ENCODE results near the gene PRDM13. TPM values are rescaled to one million over a fixed set of nuclear protein-coding genes. Genes with fewer than 3 reads are reported as not detected.
"Not testable (repeated sequence)": the region's sequence is repeated elsewhere in the genome, so short reads cannot be mapped to it uniquely, and the experiment has no call there.

PRDM13 gene
- total RNA-seq, 1 donor, result not detected

DNA sequence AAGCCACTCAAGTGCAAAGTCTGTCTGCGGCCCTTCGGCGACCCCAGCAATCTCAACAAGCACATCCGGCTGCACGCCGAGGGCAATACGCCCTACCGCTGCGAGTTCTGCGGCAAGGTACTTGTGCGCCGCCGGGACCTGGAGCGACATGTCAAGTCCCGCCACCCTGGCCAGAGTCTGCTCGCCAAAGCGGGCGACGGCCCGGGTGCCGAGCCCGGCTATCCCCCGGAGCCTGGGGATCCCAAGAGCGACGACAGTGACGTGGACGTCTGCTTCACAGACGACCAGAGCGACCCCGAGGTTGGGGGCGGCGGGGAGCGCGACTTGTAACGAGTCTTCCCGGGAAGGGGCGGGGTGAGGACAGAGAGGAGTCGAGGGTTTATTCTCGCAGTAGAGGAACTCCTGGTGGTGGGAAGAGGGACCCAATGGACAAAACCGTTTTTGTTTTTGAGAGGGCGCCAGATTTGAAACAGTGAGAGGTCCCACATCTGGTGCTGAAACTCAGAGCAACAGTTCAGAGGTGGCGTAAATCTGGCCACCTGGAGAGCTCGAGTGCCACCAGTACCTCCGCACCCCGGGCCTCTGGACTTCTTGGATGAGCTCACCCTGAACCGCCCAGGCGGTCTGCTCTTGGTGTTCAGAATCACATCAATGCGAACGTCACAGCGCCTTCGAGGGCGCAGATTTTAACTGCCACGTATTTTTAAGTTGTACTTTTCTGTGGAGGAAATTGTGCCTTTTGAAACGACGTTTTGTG lies 8.0 kb downstream of the PRDM13 start:
- no peak for DNase-seq (ENCODE audit: low read depth)
- TF ChIP-seq, protein P1, sequence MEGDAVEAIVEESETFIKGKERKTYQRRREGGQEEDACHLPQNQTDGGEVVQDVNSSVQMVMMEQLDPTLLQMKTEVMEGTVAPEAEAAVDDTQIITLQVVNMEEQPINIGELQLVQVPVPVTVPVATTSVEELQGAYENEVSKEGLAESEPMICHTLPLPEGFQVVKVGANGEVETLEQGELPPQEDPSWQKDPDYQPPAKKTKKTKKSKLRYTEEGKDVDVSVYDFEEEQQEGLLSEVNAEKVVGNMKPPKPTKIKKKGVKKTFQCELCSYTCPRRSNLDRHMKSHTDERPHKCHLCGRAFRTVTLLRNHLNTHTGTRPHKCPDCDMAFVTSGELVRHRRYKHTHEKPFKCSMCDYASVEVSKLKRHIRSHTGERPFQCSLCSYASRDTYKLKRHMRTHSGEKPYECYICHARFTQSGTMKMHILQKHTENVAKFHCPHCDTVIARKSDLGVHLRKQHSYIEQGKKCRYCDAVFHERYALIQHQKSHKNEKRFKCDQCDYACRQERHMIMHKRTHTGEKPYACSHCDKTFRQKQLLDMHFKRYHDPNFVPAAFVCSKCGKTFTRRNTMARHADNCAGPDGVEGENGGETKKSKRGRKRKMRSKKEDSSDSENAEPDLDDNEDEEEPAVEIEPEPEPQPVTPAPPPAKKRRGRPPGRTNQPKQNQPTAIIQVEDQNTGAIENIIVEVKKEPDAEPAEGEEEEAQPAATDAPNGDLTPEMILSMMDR (IDR thresholded peaks at IDR 0.05; ENCODE audit: insufficient read depth, low read length), result no peak
- H3K4me3 ChIP-seq (ENCODE audit: low read depth, low read length), result no peak overlapping the region

DNA sequence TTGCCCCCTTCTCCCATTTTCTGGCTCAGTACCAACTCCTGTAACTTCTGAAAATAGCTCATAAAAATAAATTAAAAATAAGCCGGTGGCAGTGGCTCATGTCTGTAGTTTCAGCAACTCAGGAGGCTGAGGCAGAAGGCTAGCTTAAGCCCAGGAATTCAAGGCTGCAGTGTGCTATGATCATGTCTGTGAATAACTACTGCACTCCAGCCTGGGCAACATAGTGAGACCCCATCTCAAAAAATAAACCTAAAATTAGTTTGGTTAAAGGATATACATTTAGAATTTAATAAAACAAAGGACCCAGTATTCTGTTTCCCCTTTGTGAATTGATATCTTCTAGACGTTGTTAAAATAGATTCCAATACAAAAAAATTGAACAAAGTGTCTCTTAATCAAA lies 10.5 kb downstream of the PRDM13 start:
- DNase-seq (ENCODE audit: low read depth), result no peak

DNA sequence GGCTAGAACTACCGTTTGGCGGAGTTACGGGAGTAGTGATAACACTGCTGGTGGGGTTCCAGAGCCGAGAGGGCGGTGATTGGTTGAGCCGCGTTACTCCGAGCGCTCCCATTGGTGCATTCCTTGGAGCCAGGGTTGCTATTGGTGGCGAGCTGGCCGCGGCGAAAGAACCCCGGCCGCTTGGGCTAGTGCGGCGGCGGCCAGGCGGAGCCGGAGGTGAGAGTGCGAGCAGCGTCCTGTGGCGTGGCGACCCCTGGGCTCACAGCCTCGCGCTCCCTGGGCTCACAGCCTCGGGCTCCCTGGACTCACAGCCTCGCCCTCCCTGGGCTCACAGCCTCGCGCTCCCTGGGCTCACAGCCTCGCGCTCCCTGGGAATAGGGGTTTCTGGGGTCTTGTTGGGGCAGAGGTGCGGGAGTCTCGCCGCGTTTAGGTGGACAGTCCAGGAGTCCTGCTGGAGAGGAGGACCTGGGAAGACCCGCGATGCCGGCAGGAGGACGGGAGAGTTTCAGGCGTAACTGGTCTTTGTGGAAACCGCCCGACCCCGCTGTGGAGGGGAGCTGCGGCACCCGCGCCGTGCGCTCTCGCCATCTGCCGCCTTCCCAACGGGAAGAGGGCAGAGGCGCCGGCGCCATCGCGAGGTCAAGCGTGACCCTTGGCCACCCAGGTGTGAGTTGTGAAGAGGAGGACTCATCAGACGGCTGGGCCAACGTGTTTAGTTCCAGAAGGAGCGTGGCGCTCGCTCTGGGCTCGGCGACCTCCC lies 12.2 kb downstream of the PRDM13 start:
- TF ChIP-seq, protein P1 (IDR thresholded peaks at IDR 0.05; ENCODE audit: insufficient read depth, low read length), result no peak
- no peak overlapping the region for H3K4me3 ChIP-seq (ENCODE audit: low read depth, low read length)
- no peak for DNase-seq (ENCODE audit: low read depth)

More for the DNA sequence above, 10.5 kb downstream of the PRDM13 start:
- TF ChIP-seq, protein P1 (IDR thresholded peaks at IDR 0.05; ENCODE audit: insufficient read depth, low read length), result no peak
- H3K4me3 ChIP-seq (ENCODE audit: low read depth, low read length), result no peak overlapping the region

DNA sequence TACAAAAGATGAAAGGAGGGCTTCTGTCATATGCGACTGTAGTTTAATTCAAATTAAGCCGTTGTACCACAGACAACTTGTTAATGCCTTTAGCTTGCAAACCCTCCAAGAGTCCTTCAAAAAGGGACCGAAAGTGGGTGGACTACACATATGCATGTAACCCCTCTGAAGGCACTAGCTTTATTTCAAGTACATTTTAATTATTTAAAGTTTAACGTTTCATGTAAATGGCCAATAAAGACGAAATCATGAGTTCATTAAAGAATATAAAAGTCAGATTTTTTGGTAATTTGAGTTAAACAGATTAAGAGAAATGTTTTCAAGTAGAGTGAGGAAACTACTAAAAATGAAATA lies 12.8 kb downstream of the PRDM13 start:
- H3K4me3 ChIP-seq (ENCODE audit: low read depth, low read length), result no peak overlapping the region
- TF ChIP-seq, protein P1 (IDR thresholded peaks at IDR 0.05; ENCODE audit: insufficient read depth, low read length), result no peak
- no peak for DNase-seq (ENCODE audit: low read depth)

DNA sequence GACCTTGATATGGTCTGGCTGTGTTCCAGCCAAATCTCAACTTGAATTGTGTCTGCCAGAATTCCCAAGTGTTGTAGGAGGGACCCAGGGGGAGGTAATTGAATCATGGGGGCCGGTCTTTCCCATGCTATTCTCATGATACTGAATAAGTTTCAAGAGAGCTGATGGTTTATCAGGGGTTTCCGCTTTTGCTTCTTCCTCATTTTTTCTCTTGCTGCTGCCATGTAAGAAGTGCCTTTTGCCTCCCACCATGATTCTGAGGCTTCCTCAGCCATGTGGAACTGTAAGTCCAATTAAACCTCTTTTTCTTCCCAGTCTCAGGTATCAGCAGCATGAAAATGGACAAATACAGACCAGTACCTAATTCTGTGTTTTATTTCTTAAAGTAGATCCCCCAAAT lies 15.4 kb downstream of the PRDM13 start:
- not testable (repeated sequence) for H3K4me3 ChIP-seq (ENCODE audit: low read depth, low read length); DNase-seq (ENCODE audit: low read depth)

DNA sequence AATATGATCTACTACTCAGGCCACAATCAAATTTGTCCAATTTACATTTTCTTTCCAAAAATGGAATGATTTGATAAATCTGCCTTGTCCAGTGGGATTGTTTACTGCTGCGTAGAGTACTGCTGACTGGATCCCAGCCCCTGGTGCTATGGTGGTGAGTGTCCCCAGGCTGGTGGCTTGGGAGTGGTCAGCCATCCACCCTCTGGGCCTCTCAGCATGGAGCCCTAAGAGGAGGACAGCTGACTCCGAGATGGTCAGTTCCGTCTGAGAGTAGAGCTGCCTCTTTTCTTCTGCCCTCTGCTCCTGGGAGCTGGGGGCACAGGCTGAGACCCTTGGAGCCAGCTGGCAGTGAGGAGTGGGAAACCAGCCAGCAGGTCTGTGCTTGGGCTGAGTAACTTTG lies 22.7 kb downstream of the PRDM13 start:
- TF ChIP-seq, protein P1 (IDR thresholded peaks at IDR 0.05; ENCODE audit: insufficient read depth, low read length), result no peak

DNA sequence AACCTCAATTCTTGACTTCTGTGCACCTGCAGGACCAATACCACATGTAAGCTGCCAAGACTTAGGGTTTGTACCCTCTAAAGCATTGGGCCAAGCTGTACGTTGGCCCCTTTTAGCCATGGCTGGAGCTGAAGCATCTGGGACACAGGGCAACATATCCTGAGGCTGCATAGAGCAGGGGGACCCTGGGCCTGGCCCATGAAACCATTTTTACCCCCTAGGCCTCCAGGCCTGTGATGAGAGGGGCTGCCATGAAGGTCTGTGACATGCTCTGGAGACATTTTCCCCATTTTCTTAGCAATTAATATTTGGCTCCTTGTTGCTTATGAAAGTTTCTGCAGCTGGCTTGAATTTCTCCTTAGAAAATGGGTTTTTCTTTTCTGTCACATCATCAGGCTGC lies 31.0 kb downstream of the PRDM13 start:
- DNase-seq (ENCODE audit: low read depth), result no peak
- TF ChIP-seq, protein P1 (IDR thresholded peaks at IDR 0.05; ENCODE audit: insufficient read depth, low read length), result no peak
- no peak overlapping the region for H3K4me3 ChIP-seq (ENCODE audit: low read depth, low read length)

More for the DNA sequence above, 22.7 kb downstream of the PRDM13 start:
- H3K4me3 ChIP-seq (ENCODE audit: low read depth, low read length), result no peak overlapping the region
- DNase-seq (ENCODE audit: low read depth), result no peak

DNA sequence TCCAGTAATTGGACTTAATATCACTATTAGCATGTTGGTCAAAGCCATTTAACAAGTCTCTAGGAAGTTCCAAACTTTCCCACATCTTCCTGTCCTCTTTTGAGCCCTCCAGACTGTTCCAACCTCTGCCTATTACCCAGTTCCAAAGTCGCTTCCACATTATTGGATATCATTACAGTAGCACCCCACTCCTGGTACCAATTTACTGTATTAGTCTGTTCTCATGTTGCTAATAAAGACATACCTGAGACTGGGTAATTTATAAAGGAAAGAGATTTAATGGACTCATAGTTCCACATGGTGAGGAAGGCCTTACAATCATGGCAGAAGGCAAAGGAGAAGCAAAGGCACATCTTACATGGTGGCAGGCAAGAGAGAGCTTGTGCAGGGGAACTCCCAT lies 31.7 kb downstream of the PRDM13 start:
- H3K4me3 ChIP-seq (ENCODE audit: low read depth, low read length); DNase-seq (ENCODE audit: low read depth): not testable (repeated sequence)

All from fibroblast of the aortic adventitia (primary cell).